KOPT-K1 (cell line): ENCODE results near the gene INO80D.
"Not testable (repeated sequence)": the region's sequence is repeated elsewhere in the genome, so short reads cannot be mapped to it uniquely, and the experiment has no call there.

Experiments used
- H3K27ac ChIP-seq: fragments of 200-600 bp; sonication (generic); 2 replicates; pipeline ENCODE4 v1.5.1; 2016; ENCODE audit warnings: antibody characterized with exemption, mild to moderate bottlenecking, low read depth, low read length; ENCODE audit not compliant: poor library complexity, severe bottlenecking
- H3K36me3 ChIP-seq: fragments of 200-600 bp; sonication (generic); 2 replicates; pipeline ENCODE4 v1.5.1; 2017; ENCODE audit warnings: antibody characterized with exemption, mild to moderate bottlenecking, low read length, moderate library complexity; ENCODE audit not compliant: insufficient read depth
- H3K9me3 ChIP-seq: fragments of 200-600 bp; sonication (generic); 2 replicates; pipeline ENCODE4 v1.5.1; 2017; ENCODE audit warnings: antibody characterized with exemption, low read length, mild to moderate bottlenecking; ENCODE audit not compliant: insufficient read depth, poor library complexity, severe bottlenecking

Gene INO80D

GRCh38 chr2:206015746-206016145, 70.2 kb downstream of the INO80D start:
- Histone ChIP-seq H3K36me3 (peaks cover 68% of the 10 kb centered on the region), H3K9me3 (peaks cover 26% of the 10 kb centered on the region)
- not testable (repeated sequence) for H3K27ac ChIP-seq

- Histone ChIP-seq H3K36me3 (peaks cover 63% of the 10 kb centered on the region), H3K27ac (no peak overlapping the region), H3K9me3 (peaks cover 18% of the 10 kb centered on the region)
Observed at GRCh38 chr2:206011795-206012194, 74.2 kb downstream of the INO80D start.

- Histone ChIP-seq H3K36me3 (peaks cover 63% of the 10 kb centered on the region), H3K27ac (no peak overlapping the region), H3K9me3 (peaks cover 11% of the 10 kb centered on the region)
Observed at GRCh38 chr2:206011018-206011614, 74.9 kb downstream of the INO80D start.

- H3K36me3 ChIP-seq = peaks cover 73% of the 10 kb centered on the region
- H3K9me3 ChIP-seq = no peaks in the 10 kb centered on the region
- H3K27ac ChIP-seq = no peak overlapping the region
Observed at GRCh38 chr2:206004004-206004693, 81.8 kb downstream of the INO80D start.

- Histone ChIP-seq H3K36me3 (peaks cover 62% of the 10 kb centered on the region), H3K27ac (no peak overlapping the region), H3K9me3 (no peaks in the 10 kb centered on the region)
Observed at GRCh38 chr2:206002440-206002839, 83.5 kb downstream of the INO80D start.

GRCh38 chr2:206001912-206002311, 84.1 kb downstream of the INO80D start:
- peaks cover 58% of the 10 kb centered on the region for H3K36me3 ChIP-seq
- no peak overlapping the region for H3K27ac ChIP-seq
- no peaks in the 10 kb centered on the region for H3K9me3 ChIP-seq

- Histone ChIP-seq H3K27ac (no peak overlapping the region), H3K9me3 (no peaks in the 10 kb centered on the region), H3K36me3 (peaks cover 49% of the 10 kb centered on the region)
Observed at GRCh38 chr2:206000776-206001175, 85.2 kb downstream of the INO80D start.

- Histone ChIP-seq H3K9me3 (no peaks in the 10 kb centered on the region), H3K27ac (no peak overlapping the region), H3K36me3 (peaks cover 35% of the 10 kb centered on the region)
Observed at GRCh38 chr2:205998583-205998982, 87.4 kb downstream of the INO80D start.

- Histone ChIP-seq H3K27ac (no peak overlapping the region), H3K36me3 (peaks cover 31% of the 10 kb centered on the region), H3K9me3 (no peaks in the 10 kb centered on the region)
Observed at GRCh38 chr2:205996161-205996560, 89.8 kb downstream of the INO80D start.

GRCh38 chr2:205995260-205995659, 90.7 kb downstream of the INO80D start:
- Histone ChIP-seq H3K9me3 (no peaks in the 10 kb centered on the region), H3K27ac (no peak overlapping the region), H3K36me3 (peaks cover 29% of the 10 kb centered on the region)

- peaks cover 25% of the 10 kb centered on the region for H3K36me3 ChIP-seq
- H3K27ac ChIP-seq = no peak overlapping the region
- H3K9me3 ChIP-seq = no peaks in the 10 kb centered on the region
Observed at GRCh38 chr2:205994344-205994743, 91.6 kb downstream of the INO80D start.

GRCh38 chr2:205990104-205990503, 95.9 kb downstream of the INO80D start:
- peaks cover 16% of the 10 kb centered on the region; the same call in 1 of the 2 replicates for H3K36me3 ChIP-seq

GRCh38 chr2:205989271-205990071, 96.5 kb downstream of the INO80D start:
- Histone ChIP-seq H3K27ac (no peak overlapping the region), H3K9me3 (no peaks in the 10 kb centered on the region), H3K36me3 (peaks cover 16% of the 10 kb centered on the region; the same call in 1 of the 2 replicates)

More at GRCh38 chr2:205990104-205990503, 95.9 kb downstream of the INO80D start:
- Histone ChIP-seq H3K27ac (no peak overlapping the region), H3K9me3 (no peaks in the 10 kb centered on the region)

- not testable (repeated sequence) for H3K36me3 ChIP-seq, H3K9me3 ChIP-seq, H3K27ac ChIP-seq
Observed at GRCh38 chr2:205988681-205989080, 97.3 kb downstream of the INO80D start.

GRCh38 chr2:205988274-205988673, 97.7 kb downstream of the INO80D start:
- Histone ChIP-seq H3K27ac (no peak overlapping the region), H3K36me3 (peaks cover 9% of the 10 kb centered on the region; the same call in 1 of the 2 replicates), H3K9me3 (no peaks in the 10 kb centered on the region)
